Pancreas (tissue), 10 donors: ENCODE results near the gene PMP22. TPM values are rescaled to one million over a fixed set of nuclear protein-coding genes. Genes with fewer than 3 reads are reported as not detected.

ENCODE experiments used
- ATAC-seq, 4 donors: fragments of 200-7000 bp; cut with Tn5 transposase; one replicate each; pipeline versions ENCODE4 v1.8.0 to v1.9.1; 2020; ENCODE audit warnings: mild to moderate bottlenecking in 4 of 4, moderate library complexity in 4 of 4
- DNase-seq, 6 donors: peaks; one replicate each; pipeline ENCODE4 v3.0.0-alpha.2; 2020
- FAIRE-seq: peaks from 2 replicates; lab custom pipeline; 2012; peaks lifted over from hg19 to GRCh38; lab: Jason Lieb, UNC
- H3K27ac ChIP-seq, 4 donors: fragments of 200-600 bp; sonication (generic); 1 replicate in 3 of 4; 2 replicates in 1 of 4; pipeline versions ENCODE4 v1.5.0 to v1.8.0; 2020
- H3K27me3 ChIP-seq, 4 donors: fragments of 200-600 bp; one replicate each; pipeline ENCODE4 v1.8.0; 2021
- H3K36me3 ChIP-seq, 3 donors: fragments of 200-600 bp; sonication (generic) in 1 of 3; one replicate each; pipeline versions ENCODE4 v1.5.0 to v1.8.0; 2020 to 2021
- H3K4me1 ChIP-seq, 3 donors: fragments of 200-600 bp; one replicate each; pipeline ENCODE4 v1.8.0; 2021
- H3K4me3 ChIP-seq, 4 donors: fragments of 200-600 bp; sonication (generic) in 2 of 4; one replicate each; pipeline versions ENCODE4 v1.5.0 to v1.8.0; 2020 to 2021
- H3K9me3 ChIP-seq, 4 donors: fragments of 200-600 bp; one replicate each; pipeline ENCODE4 v1.8.0; 2021
- CTCF ChIP-seq, 4 donors: fragments of 200-600 bp; sonication (generic) in 3 of 4; IDR thresholded peaks; one replicate each; pipeline versions ENCODE4 v1.5.0 to v1.8.0; 2021; ENCODE audit warnings: antibody characterized with exemption in 4 of 4
- WGBS, 2 donors: extraction: QIAGEN DNeasy Blood & Tissue Kit; methylation state at CpG; one replicate each; pipeline ENCODE4 v1.1.7; 2013; 5-methylcytosine and 5-hydroxymethylcytosine counted together
- intact Hi-C, 3 donors: fragments of 100-400 bp; cut with DNase I; formaldehyde crosslinking; loops; one replicate each; pipeline versions ENCODE4 v1.11.1 to v1.14.2; 2022
- polyA plus RNA-seq, 2 donors: library from polyadenylated mRNA; stranded (reverse); fragments of 200-250 nt; gene quantifications; one replicate each; pipeline ENCODE4 v1.2.3, GENCODE V29; 2013
- total RNA-seq, 6 donors: library from RNA; stranded (reverse); fragmentation: NEBNext Ultra II Directional in 4 of 6; extraction: Animal tissue kit (Norgen Biotek cat#: 25700) in 4 of 6; gene quantifications; one replicate each; pipeline versions ENCODE4 v1.2.1 to v1.2.4, GENCODE V29; 2021 to 2023
- donor health status: healthy with polysubstance abuse.
- donor health status: DM: no; HTN: no; CAD: no; lungs with moderate emphysema.
- donor health status: DM: no; HTN: no; CAD: no.
- donor health status: control.
- donor health status: control.
- donor health status: Bipolar disorder and iron deficiency.
- donor health status: DM: yes; HTN: yes; CAD: no.
- donor health status: DM: no; HTN: no; CAD: no.
- donor health status: DM: no; HTN: no; CAD: no.
- donor health status: DM: yes; HTN: yes; CAD: no.

The PMP22 gene
- total and polyA plus RNA-seq, 8 donors = 5.8 to 24.8 (median 10.4) TPM

- Histone ChIP-seq H3K9me3 (no peaks in the 10 kb centered on the region), H3K4me1 (no peaks in the 10 kb centered on the region), H3K27ac (no peak overlapping the region), H3K36me3 (no peaks in the 10 kb centered on the region), H3K4me3 (no peak overlapping the region), H3K27me3 (no peaks in the 10 kb centered on the region)
- TF ChIP-seq CTCF (IDR thresholded peaks at IDR 0.05) = no peak
- intact Hi-C loops = no loop called here
- FAIRE-seq (no peak), DNase-seq (no peak), ATAC-seq (no peak)
- WGBS, 2 donors = 61 to 68% methylated on average over 4 of the region's 4 CpGs
These were observed 42.6 kb upstream of the PMP22 start for GRCh38 chr17:15307710-15308111.

- ATAC-seq = no peak
- no peak for FAIRE-seq
- Histone ChIP-seq H3K27ac (no peak overlapping the region), H3K36me3 (no peaks in the 10 kb centered on the region), H3K4me1 (no peaks in the 10 kb centered on the region), H3K4me3 (no peak overlapping the region), H3K27me3 (no peaks in the 10 kb centered on the region), H3K9me3 (no peaks in the 10 kb centered on the region)
- no peak for DNase-seq
- intact Hi-C loops = no loop called here
- 70 to 82% methylated on average over 14 of the region's 14 CpGs for WGBS, 2 donors
- no peak for TF ChIP-seq CTCF (IDR thresholded peaks at IDR 0.05)
These were observed 38.7 kb upstream of the PMP22 start for GRCh38 chr17:15303851-15304250.

- Histone ChIP-seq H3K36me3 (no peaks in the 10 kb centered on the region), H3K9me3 (no peaks in the 10 kb centered on the region), H3K4me1 (no peaks in the 10 kb centered on the region), H3K27ac (no peak overlapping the region), H3K4me3 (no peak overlapping the region), H3K27me3 (no peaks in the 10 kb centered on the region)
- DNase-seq (no peak), ATAC-seq (no peak), FAIRE-seq (no peak)
- no peak for TF ChIP-seq CTCF (IDR thresholded peaks at IDR 0.05)
- intact Hi-C loops = no loop called here
- 15 to 49% methylated on average over 3 of the region's 3 CpGs for WGBS, 2 donors
These were observed 38.1 kb upstream of the PMP22 start for GRCh38 chr17:15303268-15303667.

- TF ChIP-seq CTCF (IDR thresholded peaks at IDR 0.05) = no peak
- no peak overlapping the region for H3K27ac ChIP-seq
- H3K4me1 ChIP-seq = no peaks in the 10 kb centered on the region
- no peak for ATAC-seq
- no peaks in the 10 kb centered on the region for H3K27me3 ChIP-seq
- no peaks in the 10 kb centered on the region for H3K36me3 ChIP-seq
- FAIRE-seq = no peak
- H3K4me3 ChIP-seq = no peak overlapping the region
- 77 to 78% methylated on average over 6 of the region's 6 CpGs for whole genome bisulfite sequencing, 2 donors
- intact Hi-C loops = no loop called here
- no peak for DNase-seq
- no peaks in the 10 kb centered on the region for H3K9me3 ChIP-seq
These were observed 36.7 kb upstream of the PMP22 start for GRCh38 chr17:15301845-15302244.

- Histone ChIP-seq H3K9me3 (no peaks in the 10 kb centered on the region), H3K4me1 (no peaks in the 10 kb centered on the region), H3K4me3 (no peak overlapping the region), H3K36me3 (no peaks in the 10 kb centered on the region), H3K27me3 (no peaks in the 10 kb centered on the region), H3K27ac (no peak overlapping the region)
- DNase-seq = no peak
- no peak for TF ChIP-seq CTCF (IDR thresholded peaks at IDR 0.05)
- WGBS, 2 donors = 67 to 81% methylated on average over 5 of the region's 5 CpGs
- FAIRE-seq = no peak
- ATAC-seq = no peak
- intact Hi-C loops = no loop called here
These were observed 33.0 kb upstream of the PMP22 start for GRCh38 chr17:15298176-15298575.
